ENCODE measurements around the gene NRP1. TPM values are rescaled to one million over a fixed set of nuclear protein-coding genes. Genes with fewer than 3 reads are reported as not detected.

Gene NRP1
- total RNA-seq, 1 donor from 2014 or later, result 486 TPM

GRCh38 chr10:33272635-33273034 lies 61.8 kb downstream of the NRP1 start:
- DNase-seq (ENCODE audit: low spot score), result no peak
- Mint-ChIP-seq H3K27me3 (ENCODE audit: unreplicated experiment) (peaks cover 8% of the 10 kb centered on the region), H3K4me1 (ENCODE audit: unreplicated experiment) (peaks cover 44% of the 10 kb centered on the region), H3K9me3 (ENCODE audit: unreplicated experiment) (no peaks in the 10 kb centered on the region), H3K27ac (ENCODE audit: unreplicated experiment) (no peak overlapping the region), H3K4me3 (ENCODE audit: unreplicated experiment) (no peak overlapping the region), H3K36me3 (ENCODE audit: low read depth, unreplicated experiment) (peaks cover 50% of the 10 kb centered on the region)
- no peak for TF ChIP-seq CTCF (IDR thresholded peaks at IDR 0.05; ENCODE audit: unreplicated experiment)

GRCh38 chr10:33271969-33272583 lies 62.4 kb downstream of the NRP1 start:
- no peak for TF ChIP-seq CTCF (IDR thresholded peaks at IDR 0.05; ENCODE audit: unreplicated experiment)
- Mint-ChIP-seq H3K4me1 (ENCODE audit: unreplicated experiment) (peaks cover 46% of the 10 kb centered on the region), H3K36me3 (ENCODE audit: low read depth, unreplicated experiment) (peaks cover 56% of the 10 kb centered on the region), H3K4me3 (ENCODE audit: unreplicated experiment) (no peak overlapping the region), H3K27me3 (ENCODE audit: unreplicated experiment) (peaks cover 12% of the 10 kb centered on the region), H3K9me3 (ENCODE audit: unreplicated experiment) (no peaks in the 10 kb centered on the region), H3K27ac (ENCODE audit: unreplicated experiment) (no peak overlapping the region)
- DNase-seq (ENCODE audit: low spot score), result no peak

- Mint-ChIP-seq H3K9me3 (ENCODE audit: unreplicated experiment) (no peaks in the 10 kb centered on the region), H3K4me3 (ENCODE audit: unreplicated experiment) (peak overlapping the region; percentile 15), H3K4me1 (ENCODE audit: unreplicated experiment) (peaks cover 46% of the 10 kb centered on the region), H3K27ac (ENCODE audit: unreplicated experiment) (no peak overlapping the region), H3K27me3 (ENCODE audit: unreplicated experiment) (peaks cover 14% of the 10 kb centered on the region), H3K36me3 (ENCODE audit: low read depth, unreplicated experiment) (peaks cover 52% of the 10 kb centered on the region)
- DNase-seq (ENCODE audit: low spot score), result no peak
- no peak for TF ChIP-seq CTCF (IDR thresholded peaks at IDR 0.05; ENCODE audit: unreplicated experiment)
These were observed 63.5 kb downstream of the NRP1 start for GRCh38 chr10:33270971-33271370.

DNA sequence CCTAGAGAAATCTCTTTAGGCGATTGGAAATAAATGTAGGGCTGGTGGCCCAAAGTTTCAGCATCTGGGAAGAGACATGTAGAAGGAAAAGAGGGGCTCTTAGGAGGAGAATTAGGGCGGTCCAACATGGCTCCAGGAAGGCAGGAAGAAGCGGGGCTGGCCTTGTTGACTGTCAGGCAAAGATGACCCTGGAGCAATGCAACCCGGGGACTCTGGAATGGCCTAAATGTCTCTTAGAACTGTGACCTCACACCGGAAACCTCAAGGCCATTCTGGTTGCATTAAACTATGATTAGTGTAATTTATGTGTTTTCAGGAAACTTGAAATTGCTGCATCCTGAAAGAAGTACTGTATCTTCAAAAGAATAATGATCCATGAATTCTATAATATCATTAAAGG lies 66.8 kb downstream of the NRP1 start:
- Mint-ChIP-seq H3K36me3 (ENCODE audit: low read depth, unreplicated experiment) (peaks cover 63% of the 10 kb centered on the region), H3K9me3 (ENCODE audit: unreplicated experiment) (no peaks in the 10 kb centered on the region), H3K4me3 (ENCODE audit: unreplicated experiment) (no peak overlapping the region), H3K27ac (ENCODE audit: unreplicated experiment) (no peak overlapping the region), H3K27me3 (ENCODE audit: unreplicated experiment) (peaks cover 15% of the 10 kb centered on the region), H3K4me1 (ENCODE audit: unreplicated experiment) (peaks cover 36% of the 10 kb centered on the region)
- no peak for DNase-seq (ENCODE audit: low spot score)
- no peak for TF ChIP-seq CTCF (IDR thresholded peaks at IDR 0.05; ENCODE audit: unreplicated experiment)

- no peak for TF ChIP-seq CTCF (IDR thresholded peaks at IDR 0.05; ENCODE audit: unreplicated experiment)
- Mint-ChIP-seq H3K4me1 (ENCODE audit: unreplicated experiment) (peaks cover 28% of the 10 kb centered on the region), H3K4me3 (ENCODE audit: unreplicated experiment) (no peak overlapping the region), H3K9me3 (ENCODE audit: unreplicated experiment) (no peaks in the 10 kb centered on the region), H3K36me3 (ENCODE audit: low read depth, unreplicated experiment) (peaks cover 61% of the 10 kb centered on the region), H3K27ac (ENCODE audit: unreplicated experiment) (no peak overlapping the region), H3K27me3 (ENCODE audit: unreplicated experiment) (peaks cover 19% of the 10 kb centered on the region)
- DNase-seq (ENCODE audit: low spot score), result no peak
These were observed 68.8 kb downstream of the NRP1 start for GRCh38 chr10:33265621-33266020.
